Endothelial cell of umbilical vein (primary cell): Measurements from ENCODE around the gene SGCB. TPM values are rescaled to one million over a fixed set of nuclear protein-coding genes. Genes with fewer than 3 reads are reported as not detected.

Source experiments
- BruUV-seq: library from RNA; stranded (reverse); fragments of 400-500 nt; replicated peaks from 2 replicates; lab custom pipeline; 2021; lab: Mats Ljungman, UMichigan
- CTCF ChIA-PET: fragments of 300-600, 350-600 bp; sonication (Branson Sonifier 250); formaldehyde crosslinking; loops from one replicate; lab custom pipeline; 2021; ENCODE audit warnings: antibody characterized with exemption, inconsistent platforms; lab: Charles Lee
- POLR2A ChIA-PET: fragments of 300-600, 350-600 bp; sonication (Branson Sonifier 250); formaldehyde crosslinking; loops from one replicate; lab custom pipeline; 2021; ENCODE audit warnings: antibody characterized with exemption, inconsistent platforms; lab: Charles Lee
- DNase-seq: peaks from one replicate; pipeline ENCODE4 v3.0.0-alpha.2; 2011; ENCODE audit warnings: low read depth, low spot score
- FAIRE-seq: peaks from 2 replicates; lab custom pipeline; 2011; peaks lifted over from hg19 to GRCh38; lab: Jason Lieb, UNC
- H2AFZ ChIP-seq: 2 replicates; pipeline ENCODE4 v1.6.0; 2012; ENCODE audit warnings: low read depth, low read length, control low read depth, inconsistent platforms
- H3K27ac ChIP-seq: 2 replicates; pipeline ENCODE4 v1.5.1; 2011; ENCODE audit warnings: low read depth, mild to moderate bottlenecking, control low read depth, low read length, moderate library complexity; ENCODE audit not compliant: insufficient read depth
- H3K27me3 ChIP-seq, 2 experiments: 2 replicates each; pipeline versions ENCODE4 v1.6.0 to v1.6.1; 2011; ENCODE audit warnings: low read length in 2 of 2, mixed read lengths in 1 of 2; ENCODE audit not compliant: control insufficient read depth in 2 of 2, insufficient read depth in 2 of 2
- H3K36me3 ChIP-seq, 2 experiments: 2 replicates in 1 of 2; 3 replicates in 1 of 2; pipeline ENCODE4 v1.5.1; 2011; ENCODE audit warnings: low read length in 2 of 2, mild to moderate bottlenecking in 1 of 2, moderate library complexity in 1 of 2; ENCODE audit not compliant: control insufficient read depth in 2 of 2, insufficient read depth in 2 of 2; ENCODE audit errors: extremely low read depth in 1 of 2
- H3K4me1 ChIP-seq: 3 replicates; pipeline ENCODE4 v1.5.1; 2011; ENCODE audit warnings: mild to moderate bottlenecking, low read length; ENCODE audit not compliant: control insufficient read depth, insufficient read depth; ENCODE audit errors: extremely low read depth
- H3K4me2 ChIP-seq: 2 replicates; pipeline ENCODE4 v1.6.1; 2011; ENCODE audit warnings: low read length, control low read depth, mixed read lengths; ENCODE audit not compliant: insufficient read depth
- H3K4me3 ChIP-seq, 3 experiments: fragments of 200-600 bp in 1 of 3; sonication (generic), shearing (Covaris generic) in 1 of 3; replicated peaks in 1 of 3; 2 replicates each; pipeline ENCODE4 v1.5.1; 2011 to 2016; ENCODE audit warnings: control low read depth in 3 of 3, low read length in 3 of 3, mild to moderate bottlenecking in 2 of 3, inconsistent platforms in 1 of 3, low read depth in 1 of 3, moderate library complexity in 1 of 3; ENCODE audit not compliant: insufficient read depth in 1 of 3
- H3K79me2 ChIP-seq: 2 replicates; pipeline ENCODE4 v1.6.0; 2012; ENCODE audit warnings: low read length, inconsistent platforms; ENCODE audit not compliant: control insufficient read depth, insufficient read depth
- H3K9ac ChIP-seq: replicated peaks from 2 replicates; pipeline ENCODE3; 2011; ENCODE audit warnings: low read length, control low read depth; ENCODE audit not compliant: insufficient read depth; ENCODE audit errors: extremely low read depth
- H3K9me1 ChIP-seq: replicated peaks from 3 replicates; pipeline ENCODE4 v1.6.0; 2011; ENCODE audit warnings: mild to moderate bottlenecking, low read length; ENCODE audit not compliant: control insufficient read depth, insufficient read depth; ENCODE audit errors: extremely low read depth
- H3K9me3 ChIP-seq: replicated peaks from 2 replicates; pipeline ENCODE4 v1.5.1; 2012; ENCODE audit warnings: low read length, inconsistent platforms; ENCODE audit not compliant: control insufficient read depth, insufficient read depth
- H4K20me1 ChIP-seq: replicated peaks from 2 replicates; pipeline ENCODE3; 2011; ENCODE audit warnings: mild to moderate bottlenecking, low read length; ENCODE audit not compliant: control insufficient read depth, insufficient read depth; ENCODE audit errors: extremely low read depth
- EZH2 ChIP-seq: IDR thresholded peaks from 2 replicates; pipeline ENCODE4 v1.6.1; 2012; ENCODE audit warnings: borderline replicate concordance, low read depth, mild to moderate bottlenecking, moderate library complexity, low read length, inconsistent platforms; ENCODE audit not compliant: severe bottlenecking
- FOS ChIP-seq: IDR thresholded peaks from 2 replicates; pipeline ENCODE4 v1.6.1; 2011; ENCODE audit warnings: mild to moderate bottlenecking, low read length, moderate library complexity, borderline replicate concordance; ENCODE audit not compliant: insufficient read depth
- JUN ChIP-seq: IDR thresholded peaks from 2 replicates; pipeline ENCODE4 v1.6.1; 2011; ENCODE audit warnings: borderline replicate concordance, low read depth; ENCODE audit not compliant: insufficient read length, insufficient read depth
- MYC ChIP-seq: IDR thresholded peaks from one replicate; pipeline ENCODE4 v1.6.1; 2011; ENCODE audit warnings: mild to moderate bottlenecking, low read depth, low read length
- dilution Hi-C: fragments of 300-500 bp; cut with MboI; formaldehyde crosslinking; loops from one replicate; pipeline ENCODE4 v1.15.0; 2019; ENCODE audit warnings: low sequenced_read_pairs; ENCODE audit not compliant: extremely low pct_ligation_motif_present
- intact Hi-C: fragments of 100-400 bp; cut with micrococcal nuclease; formaldehyde crosslinking; loops from one replicate; pipeline ENCODE4 v1.10.0; 2022
- polyA plus RNA-seq, 4 experiments: library from polyadenylated mRNA; depleted of rRNA in 3 of 4; stranded (reverse) in 3 of 4; unstranded in 1 of 4; fragments of >200 nt; gene quantifications; 2 replicates each; pipeline versions ENCODE4 v1.2.1 to v1.2.3, GENCODE V29; 2011 to 2012; ENCODE audit warnings: missing spikeins in 1 of 4
- total RNA-seq: library from RNA; stranded (reverse); gene quantifications from 2 replicates; pipeline ENCODE4 v1.2.3, GENCODE V29; 2021
- TF ChIP-seq, protein P1 (sequence below): IDR thresholded peaks from 2 replicates; pipeline ENCODE4 v1.6.1; 2011; ENCODE audit not compliant: insufficient read depth, insufficient read length
- TF ChIP-seq, protein P2 (sequence below), 2 donors: IDR thresholded peaks; 1 replicate in 1 of 2; 2 replicates in 1 of 2; pipeline ENCODE4 v1.5.1; 2011; ENCODE audit warnings: low read length in 2 of 2, mild to moderate bottlenecking in 2 of 2, moderate library complexity in 2 of 2, control low read depth in 1 of 2, inconsistent platforms in 1 of 2, low read depth in 1 of 2; ENCODE audit not compliant: insufficient read depth in 1 of 2; ENCODE audit errors: extremely low read depth in 1 of 2

Gene SGCB
- total and polyA plus RNA-seq, 2 donors (not counting 3 experiments of a cell fraction or from before 2014, with no cell fraction given), result 13.7 to 54.0 TPM

DNA sequence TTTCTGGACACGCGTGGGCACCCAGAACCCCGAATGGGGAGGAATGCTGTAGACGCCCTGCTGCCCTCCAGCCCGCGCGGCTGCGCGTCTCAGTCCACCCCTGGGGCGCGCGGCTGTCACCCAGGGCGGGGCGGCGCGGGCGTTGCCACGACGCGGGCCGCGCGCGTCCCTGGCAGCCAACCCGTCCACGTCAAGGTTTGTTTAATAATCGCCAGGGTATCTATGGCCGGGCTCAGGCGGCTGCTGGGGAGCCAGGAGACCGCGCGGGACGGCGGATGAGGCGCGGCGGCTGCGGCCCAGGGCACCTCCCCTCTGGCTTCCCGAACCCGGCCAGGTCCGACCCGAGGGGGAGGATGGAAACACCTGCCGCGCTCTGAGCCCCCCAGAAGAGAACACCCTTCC is 13.1 kb upstream of the SGCB start, which contains the start of gene SPATA18:
Gene SPATA18 (plus strand): TSS at position 92 of the 402 bp plus-strand sequence. CDS start 401 bp downstream, outside the sequence.
- TF ChIP-seq, protein P1, sequence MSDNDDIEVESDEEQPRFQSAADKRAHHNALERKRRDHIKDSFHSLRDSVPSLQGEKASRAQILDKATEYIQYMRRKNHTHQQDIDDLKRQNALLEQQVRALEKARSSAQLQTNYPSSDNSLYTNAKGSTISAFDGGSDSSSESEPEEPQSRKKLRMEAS, result no peak
- TF ChIP-seq MYC (no peak), EZH2 (peak; percentile 62)
- TF ChIP-seq, protein P2, sequence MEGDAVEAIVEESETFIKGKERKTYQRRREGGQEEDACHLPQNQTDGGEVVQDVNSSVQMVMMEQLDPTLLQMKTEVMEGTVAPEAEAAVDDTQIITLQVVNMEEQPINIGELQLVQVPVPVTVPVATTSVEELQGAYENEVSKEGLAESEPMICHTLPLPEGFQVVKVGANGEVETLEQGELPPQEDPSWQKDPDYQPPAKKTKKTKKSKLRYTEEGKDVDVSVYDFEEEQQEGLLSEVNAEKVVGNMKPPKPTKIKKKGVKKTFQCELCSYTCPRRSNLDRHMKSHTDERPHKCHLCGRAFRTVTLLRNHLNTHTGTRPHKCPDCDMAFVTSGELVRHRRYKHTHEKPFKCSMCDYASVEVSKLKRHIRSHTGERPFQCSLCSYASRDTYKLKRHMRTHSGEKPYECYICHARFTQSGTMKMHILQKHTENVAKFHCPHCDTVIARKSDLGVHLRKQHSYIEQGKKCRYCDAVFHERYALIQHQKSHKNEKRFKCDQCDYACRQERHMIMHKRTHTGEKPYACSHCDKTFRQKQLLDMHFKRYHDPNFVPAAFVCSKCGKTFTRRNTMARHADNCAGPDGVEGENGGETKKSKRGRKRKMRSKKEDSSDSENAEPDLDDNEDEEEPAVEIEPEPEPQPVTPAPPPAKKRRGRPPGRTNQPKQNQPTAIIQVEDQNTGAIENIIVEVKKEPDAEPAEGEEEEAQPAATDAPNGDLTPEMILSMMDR (IDR thresholded peaks at IDR 0.05; ENCODE audit: extremely low read depth in 1 of 2, insufficient read depth in 1 of 2, low read depth in 1 of 2, low read length in 2 of 2), result no peak
- H3K36me3 ChIP-seq, result no peaks in the 10 kb centered on the region
- ChIA-PET CTCF (interaction anchor here (2.9 kb wide), 1 partner anchor 14 kb away, joined by 13 read pairs; the partner anchor contains the start of gene SGCB), POLR2A (interaction anchor here (1.5 kb wide), 1 partner anchor 13 kb away, joined by 5 read pairs; the partner anchor contains the start of gene SGCB)
- BruUV-seq, result no TSS peak
- H3K79me2 ChIP-seq, result no peaks in the 10 kb centered on the region
- H4K20me1 ChIP-seq, result no peaks in the 10 kb centered on the region
- H3K27ac ChIP-seq, result peak within 1 kb of the TSS; percentile 10
- peak within 1 kb of the TSS; percentile 93 for H3K4me2 ChIP-seq
- FAIRE-seq (no peak), DNase-seq (no peak)
- H3K9me3 ChIP-seq, result no peaks in the 10 kb centered on the region
- peak within 1 kb of the TSS; percentile 71 to 74 (median 72) for H3K4me3 ChIP-seq
- H3K27me3 ChIP-seq, result peaks cover 23 to 47% of the 10 kb centered on the region in 2 experiments
- dilution Hi-C loops (no loop called here), intact Hi-C loops (loop anchor here (1.0 kb wide), 1 partner anchor 12 kb away; no protein-coding TSS in a partner anchor)
- H3K4me1 ChIP-seq, result peaks cover 12% of the 10 kb centered on the region
- H3K9ac ChIP-seq, result peak within 1 kb of the TSS; percentile 45
- H2AFZ ChIP-seq, result peak within 1 kb of the TSS; percentile 96
- H3K9me1 ChIP-seq, result no peaks in the 10 kb centered on the region

DNA sequence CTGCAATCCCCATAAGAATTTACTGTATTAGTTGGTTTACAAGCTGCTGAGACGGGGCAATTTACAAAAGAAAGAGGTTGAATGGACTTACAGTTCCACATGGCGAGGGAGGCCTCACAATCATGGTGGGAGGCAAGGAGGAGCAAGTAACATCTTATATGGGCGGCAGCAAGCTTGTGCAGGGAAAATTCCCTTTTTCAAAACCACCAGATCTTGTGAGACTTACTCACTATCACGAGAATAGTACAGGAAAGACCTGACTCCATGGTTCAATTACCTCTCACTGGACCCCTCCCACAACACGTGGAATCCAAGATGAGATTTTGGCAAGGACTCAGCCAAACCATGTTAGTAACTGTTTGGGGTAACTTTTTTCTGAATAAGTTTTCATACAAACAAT is 11.2 kb upstream of the SGCB start:
- CTCF ChIA-PET, result no interaction called here
- no peaks in the 10 kb centered on the region for H4K20me1 ChIP-seq
- H3K79me2 ChIP-seq, result no peaks in the 10 kb centered on the region
- no peak overlapping the region for H3K9ac ChIP-seq
- BruUV-seq, result no TSS peak
- POLR2A ChIA-PET, result no interaction called here
- H3K9me3 ChIP-seq, result no peaks in the 10 kb centered on the region
- DNase-seq (no peak), FAIRE-seq (no peak)
- dilution Hi-C loops, result no loop called here
- TF ChIP-seq FOS, result no peak
- no peak for TF ChIP-seq JUN
- no peaks in the 10 kb centered on the region for H3K36me3 ChIP-seq
- H3K4me1 ChIP-seq, result peaks cover 12% of the 10 kb centered on the region
- intact Hi-C loops, result no loop called here
- no peak overlapping the region for H3K4me3 ChIP-seq
- H2AFZ ChIP-seq, result no peak overlapping the region
- H3K9me1 ChIP-seq, result no peaks in the 10 kb centered on the region
- H3K4me2 ChIP-seq, result no peak overlapping the region
- H3K27me3 ChIP-seq, result peaks cover 28 to 45% of the 10 kb centered on the region in 2 experiments
- no peak overlapping the region for H3K27ac ChIP-seq
